HG03521 (cell line): ENCODE results near the gene FANCD2.
"Not testable (repeated sequence)": the region's sequence is repeated elsewhere in the genome, so short reads cannot be mapped to it uniquely, and the experiment has no call there.

Source experiments
- ATAC-seq: cut with Tn5 transposase; IDR thresholded peaks from one replicate; pipeline ENCODE4 v1.9.1; 2021; ENCODE audit warnings: mild to moderate bottlenecking, moderate library complexity; ENCODE audit not compliant: unreplicated experiment

Gene FANCD2

DNA sequence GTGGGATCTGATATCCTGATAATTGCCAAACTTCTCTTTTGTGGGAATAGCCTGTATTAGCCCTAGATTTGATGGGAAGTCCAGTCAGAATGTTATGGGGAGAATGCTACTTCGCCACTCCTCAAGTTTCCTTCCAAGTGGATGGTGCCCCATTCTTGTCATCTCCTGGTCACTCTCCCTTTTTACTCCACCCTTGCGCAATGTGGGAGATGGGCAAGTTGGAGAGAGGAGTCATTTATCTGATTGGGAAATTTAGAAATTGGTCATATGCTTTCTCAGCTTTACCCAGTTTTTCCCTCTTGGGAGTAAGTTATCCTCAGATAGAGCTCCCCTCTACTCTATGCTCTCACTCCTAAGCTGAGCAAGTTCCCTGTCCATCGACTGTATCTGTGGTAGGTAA lies 67.4 kb downstream of the FANCD2 start:
- no peak for ATAC-seq

- ATAC-seq: no peak
Measured at GRCh38 chr3:10099041-10099440, 72.8 kb downstream of the FANCD2 start.

DNA sequence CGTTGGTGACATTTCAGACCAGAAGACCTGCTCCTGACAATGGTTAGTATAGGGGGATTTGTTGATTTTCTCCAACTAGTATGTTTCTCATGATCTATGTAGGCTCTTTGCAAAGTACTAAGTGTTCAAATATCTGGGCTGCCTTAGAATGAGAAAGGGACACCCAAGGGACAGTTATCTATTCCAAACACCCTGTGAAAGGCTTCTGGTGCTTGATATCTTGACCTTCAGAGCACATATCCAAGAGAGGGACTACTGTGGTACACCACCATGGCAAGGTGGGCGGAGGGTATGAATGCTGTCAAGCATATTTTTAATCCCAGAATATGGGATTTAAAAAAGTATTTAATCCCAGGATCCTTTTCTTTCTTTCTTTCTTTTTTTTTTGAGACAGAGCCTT lies 80.7 kb downstream of the FANCD2 start:
- no peak for ATAC-seq

GRCh38 chr3:10108091-10108490 lies 81.9 kb downstream of the FANCD2 start, which contains the start of gene FANCD2OS:
FANCD2OS (minus strand) TSS chr3:10108255; CDS start chr3:10104774, 3,481 bp downstream.
- ATAC-seq: no peak

GRCh38 chr3:10115326-10116137 lies 89.3 kb downstream of the FANCD2 start, which contains the start of gene BRK1:
BRK1 (plus strand) TSS chr3:10115675; CDS start chr3:10115702, 27 bp downstream.
- peak; percentile 97 for ATAC-seq

- ATAC-seq: peak; percentile 11
Measured at GRCh38 chr3:10116138-10116460, 89.9 kb downstream of the FANCD2 start.

DNA sequence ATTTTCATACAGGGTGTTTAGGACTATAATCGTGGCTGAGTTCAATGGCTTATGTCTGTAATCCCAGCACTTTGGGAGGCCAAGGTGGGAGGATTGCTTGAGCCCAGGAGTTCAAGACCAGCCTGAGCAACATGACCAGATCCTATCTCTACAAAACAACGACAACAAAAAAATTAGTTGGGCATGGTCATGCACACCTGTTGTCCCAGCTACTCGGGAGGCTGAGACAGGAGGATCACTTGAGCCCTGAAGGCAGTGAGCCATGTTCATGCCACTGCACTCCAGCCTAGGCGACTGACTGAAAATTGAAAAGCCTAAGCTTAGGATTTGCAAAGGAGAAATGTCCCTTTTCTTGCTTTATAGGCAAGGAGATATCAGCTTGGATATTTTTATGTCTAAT lies 90.7 kb downstream of the FANCD2 start:
- ATAC-seq: no peak

DNA sequence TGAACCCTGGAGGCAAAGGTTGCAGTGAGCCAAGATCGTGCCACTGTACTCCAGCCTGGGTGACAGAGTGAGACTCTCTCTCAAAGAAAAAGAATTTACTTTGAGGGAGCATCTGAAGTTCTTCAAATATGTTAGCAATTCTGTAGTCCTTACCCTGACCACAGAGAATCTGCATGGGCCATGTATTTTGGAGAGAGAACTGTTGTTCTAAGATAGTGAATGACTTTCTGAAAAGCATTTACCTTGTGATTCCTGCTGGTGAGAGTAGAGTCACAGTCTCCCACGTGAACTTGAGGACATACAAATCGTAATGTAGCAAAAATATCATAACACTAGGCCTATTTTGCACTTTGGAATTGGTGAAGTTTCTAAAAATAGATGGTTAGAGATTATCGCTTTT lies 93.1 kb downstream of the FANCD2 start:
- no peak for ATAC-seq

DNA sequence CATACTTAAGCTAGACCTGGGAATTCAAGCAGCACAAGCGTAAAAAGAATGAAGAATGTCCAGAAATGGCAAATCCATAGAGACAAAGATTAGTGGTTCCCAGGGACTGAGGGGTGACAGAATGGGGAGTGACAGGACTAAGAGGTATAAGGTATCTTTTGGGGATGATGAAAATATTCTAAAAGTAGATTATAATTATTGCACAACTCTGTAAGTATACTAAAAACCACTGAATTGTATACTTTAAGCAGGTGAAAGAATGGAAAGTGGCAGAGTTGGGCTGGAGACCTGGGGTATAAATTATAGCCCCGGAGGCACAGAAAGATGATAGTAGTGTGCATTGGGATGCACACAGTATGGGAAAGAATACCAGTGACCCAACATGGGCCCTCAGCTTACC lies 94.8 kb downstream of the FANCD2 start:
- no peak for ATAC-seq

DNA sequence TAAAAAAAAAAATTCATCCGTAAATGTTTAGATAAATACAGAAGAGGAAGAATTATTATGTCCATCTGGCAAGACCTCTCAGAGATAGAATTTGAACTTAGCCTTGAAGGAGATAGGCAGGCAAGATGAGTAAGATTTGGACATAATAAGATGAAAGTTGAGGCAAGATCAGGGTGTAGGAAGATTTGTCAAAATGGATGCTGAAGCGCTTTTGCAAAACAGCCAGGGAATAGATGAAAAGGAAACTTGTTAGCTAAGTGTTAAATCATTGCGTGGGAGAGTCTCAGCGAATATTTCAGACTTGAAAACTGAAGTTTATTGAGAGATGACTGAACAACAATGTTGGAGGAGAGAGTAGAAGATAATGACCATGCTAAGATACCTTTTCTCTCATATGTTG lies 96.5 kb downstream of the FANCD2 start:
- no peak for ATAC-seq

DNA sequence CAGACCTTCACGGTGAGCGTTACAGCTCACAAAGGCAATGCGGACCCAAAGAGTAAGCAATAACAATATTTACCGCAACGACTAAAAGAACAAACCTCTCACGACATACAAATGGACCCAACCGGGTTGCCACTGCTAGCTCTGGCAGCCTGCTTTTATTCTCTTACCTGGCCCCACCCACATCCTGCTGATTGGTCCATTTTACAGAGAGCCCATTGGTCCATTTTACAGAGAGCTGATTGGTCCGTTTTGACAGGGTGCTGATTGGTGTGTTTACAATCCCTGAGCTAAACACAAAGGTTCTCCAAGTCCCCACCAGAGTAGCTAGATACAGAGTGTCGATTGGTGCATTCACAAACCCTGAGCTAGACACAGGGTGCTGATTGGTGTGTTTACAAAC lies 109.6 kb downstream of the FANCD2 start:
- not testable (repeated sequence) for ATAC-seq

- no peak for ATAC-seq
Measured at GRCh38 chr3:10136426-10137005, 110.3 kb downstream of the FANCD2 start.

GRCh38 chr3:10137178-10137577 lies 110.9 kb downstream of the FANCD2 start:
- no peak for ATAC-seq

GRCh38 chr3:10140996-10141546 lies 114.8 kb downstream of the FANCD2 start:
- no peak for ATAC-seq

DNA sequence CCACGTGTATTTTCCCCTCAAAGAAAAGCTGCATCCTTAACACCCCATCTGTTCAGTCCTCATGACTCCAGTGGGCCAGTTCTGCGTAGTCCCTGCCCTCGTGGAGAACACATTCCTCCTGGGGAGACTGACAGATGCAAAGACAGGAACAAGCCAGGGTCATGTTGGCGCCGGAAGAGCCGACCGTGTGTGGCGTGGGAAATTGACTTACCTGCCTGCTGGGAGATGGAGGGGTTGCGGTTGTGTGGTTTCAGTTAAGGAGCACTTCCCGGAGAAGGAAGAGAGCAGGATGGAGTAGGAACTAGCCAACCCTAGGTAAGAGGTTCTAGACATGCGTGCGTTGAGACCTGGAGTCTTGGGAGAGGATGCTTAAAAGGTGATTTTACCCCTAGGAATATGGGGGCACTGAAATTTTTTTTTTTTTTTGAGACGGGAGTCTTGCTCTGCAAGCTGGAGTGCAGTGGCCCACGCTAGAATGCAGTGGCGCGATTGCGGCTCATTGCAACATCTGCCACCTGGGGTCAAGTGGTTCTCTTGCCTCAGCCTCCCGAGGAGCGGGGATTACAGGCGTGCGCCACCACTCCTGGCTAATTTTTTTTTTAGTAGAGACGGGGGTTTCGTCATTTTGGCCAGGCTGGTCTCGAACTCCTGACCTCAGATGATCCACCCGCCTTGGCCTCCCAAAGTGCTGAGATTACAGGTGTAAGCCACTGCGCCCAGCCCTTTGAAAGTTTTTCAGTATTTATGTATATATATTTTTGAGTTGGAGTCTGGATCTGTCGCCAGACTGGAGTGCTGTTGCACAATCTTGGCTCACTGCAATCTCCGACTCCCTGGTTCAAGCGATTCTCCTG lies 116.7 kb downstream of the FANCD2 start:
- ATAC-seq: no peak

GRCh38 chr3:10145685-10146084 lies 119.4 kb downstream of the FANCD2 start:
- no peak for ATAC-seq

- no peak for ATAC-seq
Measured at GRCh38 chr3:10149226-10149625, 123.0 kb downstream of the FANCD2 start.

GRCh38 chr3:10150987-10151386 lies 124.8 kb downstream of the FANCD2 start:
- no peak for ATAC-seq
